ENCODE data around the gene RHBDF1.

Gene RHBDF1

DNA sequence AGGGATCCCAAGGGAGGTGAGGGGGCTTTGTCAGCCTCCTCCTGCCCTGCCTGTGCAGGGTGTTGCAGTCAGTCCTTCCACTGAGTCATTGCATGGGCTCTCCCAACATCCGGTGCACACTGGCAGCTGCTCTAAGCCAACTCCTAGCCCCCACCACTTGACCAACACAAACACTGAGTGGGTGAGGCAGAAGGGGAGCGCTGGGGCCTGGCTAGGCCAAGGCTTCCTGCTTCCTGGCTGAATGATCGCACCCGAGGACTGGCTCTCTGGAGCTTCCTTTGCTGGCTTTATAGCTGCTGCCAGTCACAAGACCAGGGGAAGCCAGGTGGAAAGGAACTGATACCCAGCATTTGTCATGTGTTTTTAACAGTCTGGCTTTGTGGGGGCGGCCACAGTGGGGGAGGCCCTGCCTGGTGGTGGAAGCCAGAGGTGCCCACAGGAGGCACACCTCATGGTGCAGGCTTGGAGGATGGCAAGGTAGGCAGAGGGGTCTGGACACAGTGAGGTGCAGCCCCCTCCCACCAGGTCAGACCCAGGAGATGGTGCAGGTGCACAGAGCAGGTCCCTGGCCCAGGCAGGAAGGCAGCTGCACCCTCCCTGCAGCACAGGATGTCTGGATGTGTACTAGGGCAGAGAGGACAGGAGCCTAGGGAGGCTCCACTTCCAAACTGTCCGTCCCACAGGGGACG, 12.4 kb upstream of the RHBDF1 start:
- TF ChIP-seq, protein P1, sequence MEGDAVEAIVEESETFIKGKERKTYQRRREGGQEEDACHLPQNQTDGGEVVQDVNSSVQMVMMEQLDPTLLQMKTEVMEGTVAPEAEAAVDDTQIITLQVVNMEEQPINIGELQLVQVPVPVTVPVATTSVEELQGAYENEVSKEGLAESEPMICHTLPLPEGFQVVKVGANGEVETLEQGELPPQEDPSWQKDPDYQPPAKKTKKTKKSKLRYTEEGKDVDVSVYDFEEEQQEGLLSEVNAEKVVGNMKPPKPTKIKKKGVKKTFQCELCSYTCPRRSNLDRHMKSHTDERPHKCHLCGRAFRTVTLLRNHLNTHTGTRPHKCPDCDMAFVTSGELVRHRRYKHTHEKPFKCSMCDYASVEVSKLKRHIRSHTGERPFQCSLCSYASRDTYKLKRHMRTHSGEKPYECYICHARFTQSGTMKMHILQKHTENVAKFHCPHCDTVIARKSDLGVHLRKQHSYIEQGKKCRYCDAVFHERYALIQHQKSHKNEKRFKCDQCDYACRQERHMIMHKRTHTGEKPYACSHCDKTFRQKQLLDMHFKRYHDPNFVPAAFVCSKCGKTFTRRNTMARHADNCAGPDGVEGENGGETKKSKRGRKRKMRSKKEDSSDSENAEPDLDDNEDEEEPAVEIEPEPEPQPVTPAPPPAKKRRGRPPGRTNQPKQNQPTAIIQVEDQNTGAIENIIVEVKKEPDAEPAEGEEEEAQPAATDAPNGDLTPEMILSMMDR (IDR thresholded peaks at IDR 0.05; ENCODE audit: insufficient read depth, low read length, missing control alignments) = no peak
- peak; percentile 70 for DNase-seq (ENCODE audit: low read depth, low spot score)
- ChIA-PET CTCF (interaction anchor here (2.6 to 19.2 kb wide), 4 partner anchors 12 to 97 kb away, joined by 7 to 728 read pairs (median 60); partner anchors contain the start of genes MPG and RHBDF1), POLR2A (interaction anchor here (0.6 to 2.2 kb wide), 6 partner anchors 9 to 128 kb away, joined by 3 to 10 read pairs (median 5); partner anchors contain the start of genes POLR3K and SNRNP25)
- no peak overlapping the region for H3K4me3 ChIP-seq (ENCODE audit: low read depth, low read length)

GRCh38 chr16:83781-84615, 11.6 kb upstream of the RHBDF1 start:
- ChIA-PET POLR2A (interaction anchor here (1.3 to 2.2 kb wide), 5 partner anchors 9 to 30 kb away, joined by 4 to 10 read pairs (median 6); partner anchors contain the start of genes POLR3K and SNRNP25), CTCF (interaction anchor here (2.6 to 19.2 kb wide), 4 partner anchors 12 to 98 kb away, joined by 7 to 728 read pairs (median 60); partner anchors contain the start of genes MPG and RHBDF1)
- no peak for DNase-seq (ENCODE audit: low read depth, low spot score)
- TF ChIP-seq, protein P1 (IDR thresholded peaks at IDR 0.05; ENCODE audit: insufficient read depth, low read length, missing control alignments) = no peak
- no peak overlapping the region for H3K4me3 ChIP-seq (ENCODE audit: low read depth, low read length)

- TF ChIP-seq, protein P1 (IDR thresholded peaks at IDR 0.05; ENCODE audit: insufficient read depth, low read length, missing control alignments) = no peak
- H3K4me3 ChIP-seq (ENCODE audit: low read depth, low read length) = no peak overlapping the region
- no peak for DNase-seq (ENCODE audit: low read depth, low spot score)
- POLR2A ChIA-PET = interaction anchor here (2.2 kb wide), 1 partner anchor 12 kb away, joined by 10 read pairs; no protein-coding TSS in a partner anchor
- CTCF ChIA-PET = interaction anchor here (2.6 to 19.2 kb wide), 4 partner anchors 13 to 99 kb away, joined by 7 to 728 read pairs (median 60); partner anchors contain the start of genes MPG and RHBDF1
These were observed 10.7 kb upstream of the RHBDF1 start for GRCh38 chr16:83060-83603.

DNA sequence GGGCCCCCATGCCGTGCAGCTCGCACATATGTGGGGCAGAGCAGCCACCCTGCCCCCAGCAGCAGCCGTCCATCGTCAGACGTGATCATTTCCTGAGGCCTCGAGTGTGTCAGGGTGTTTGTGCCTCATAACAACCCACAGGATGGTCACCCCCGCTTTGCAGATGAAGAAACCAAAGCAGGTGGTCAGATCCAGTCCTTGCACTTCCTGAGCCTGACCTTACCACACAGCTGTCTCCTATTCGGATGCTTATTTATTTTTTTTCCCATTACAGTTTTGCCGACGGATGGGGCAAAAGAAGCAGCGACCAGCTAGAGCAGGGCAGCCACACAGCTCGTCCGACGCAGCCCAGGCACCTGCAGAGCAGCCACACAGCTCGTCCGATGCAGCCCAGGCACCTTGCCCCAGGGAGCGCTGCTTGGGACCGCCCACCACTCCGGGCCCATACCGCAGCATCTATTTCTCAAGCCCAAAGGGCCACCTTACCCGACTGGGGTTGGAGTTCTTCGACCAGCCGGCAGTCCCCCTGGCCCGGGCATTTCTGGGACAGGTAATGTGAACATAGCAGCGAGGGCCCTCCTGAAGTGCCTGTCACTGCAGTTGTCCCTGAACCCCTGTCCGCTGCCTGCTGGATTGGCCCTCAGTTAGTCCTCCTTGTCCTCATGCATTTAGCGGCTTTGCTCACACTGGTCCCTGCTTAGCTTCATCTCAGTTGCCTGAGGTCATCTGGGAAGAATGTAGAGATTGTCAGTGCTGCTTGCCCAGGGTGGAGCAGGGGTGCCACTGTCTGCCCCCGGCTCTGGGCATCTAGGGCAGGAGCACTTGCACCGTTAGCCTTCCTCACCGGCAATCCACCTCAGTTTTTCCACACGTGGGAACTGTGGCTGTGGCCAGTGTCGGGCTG, 7.0 kb upstream of the RHBDF1 start:
- peak overlapping the region; percentile 74 for H3K4me3 ChIP-seq (ENCODE audit: low read depth, low read length)
- CTCF ChIA-PET = interaction anchor here (0.7 to 25.1 kb wide), 3 partner anchors 12 to 28 kb away, joined by 3 to 728 read pairs (median 52); no protein-coding TSS in a partner anchor
- POLR2A ChIA-PET = no interaction called here
- TF ChIP-seq, protein P1 (IDR thresholded peaks at IDR 0.05; ENCODE audit: insufficient read depth, low read length, missing control alignments) = no peak
- no peak for DNase-seq (ENCODE audit: low read depth, low spot score)

- DNase-seq (ENCODE audit: low read depth, low spot score) = no peak
- POLR2A ChIA-PET = no interaction called here
- H3K4me3 ChIP-seq (ENCODE audit: low read depth, low read length) = peak overlapping the region; percentile 74
- CTCF ChIA-PET = interaction anchor here (0.6 to 25.1 kb wide), 4 partner anchors 10 to 28 kb away, joined by 3 to 728 read pairs (median 28); no protein-coding TSS in a partner anchor
- TF ChIP-seq, protein P1 (IDR thresholded peaks at IDR 0.05; ENCODE audit: insufficient read depth, low read length, missing control alignments) = no peak
These were observed 6.2 kb upstream of the RHBDF1 start for GRCh38 chr16:78444-79150.
